Measurements from ENCODE around the gene SMARCD3. TPM values are rescaled to one million over a fixed set of nuclear protein-coding genes. Genes with fewer than 3 reads are reported as not detected.

SMARCD3 gene
- total and polyA plus RNA-seq, 2 of the 4 experiments (the other 2 are of a cell fraction) = 37.5 to 48.5 TPM

DNA sequence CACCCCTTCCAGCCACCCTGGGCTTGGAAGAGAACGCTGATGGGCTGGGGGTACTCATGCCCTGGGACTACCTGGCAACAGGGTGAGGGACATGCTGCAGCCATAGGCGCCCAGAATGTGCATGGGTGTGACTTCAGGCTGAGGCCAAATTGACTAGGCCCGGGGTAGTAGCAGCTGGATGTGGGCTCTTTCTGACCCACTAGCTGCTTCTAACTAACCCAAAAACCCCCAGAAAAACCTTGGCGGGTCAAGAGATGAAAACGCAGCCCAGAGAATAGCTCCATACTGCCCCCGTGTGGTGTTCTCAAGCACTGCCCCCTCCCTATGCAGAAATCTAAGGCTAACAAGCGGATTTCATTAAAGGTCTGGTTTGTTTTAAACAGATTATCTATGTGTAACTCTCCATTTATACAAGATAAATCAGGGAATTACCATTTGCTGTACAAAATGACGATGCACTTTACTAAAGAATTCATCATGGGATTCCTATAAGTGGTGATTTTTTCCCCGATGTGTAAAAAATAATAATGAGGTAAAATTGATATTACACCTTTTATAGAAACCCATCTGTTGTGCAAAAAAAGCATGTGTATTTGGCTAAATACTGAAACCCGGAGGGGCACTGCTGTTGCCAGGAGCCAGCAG lies 4.2 kb downstream of the SMARCD3 start:
- H2BK5ac ChIP-seq (ENCODE audit: low read depth, low read length, poor library complexity, severe bottlenecking) = no peak overlapping the region
- ChIA-PET POLR2A (ENCODE audit: unreplicated experiment) (interaction anchor here (0.6 kb wide), 1 partner anchor 1158 kb away, joined by 9 read pairs; no protein-coding TSS in a partner anchor), CTCF (interaction anchor here (0.6 to 1.4 kb wide), 7 partner anchors 10 to 120 kb away, joined by 3 to 6 read pairs (median 3); partner anchors contain the start of gene CHPF2)
- no peak overlapping the region for H4K5ac ChIP-seq (ENCODE audit: low read depth, low read length)
- no peak overlapping the region for H4K91ac ChIP-seq (ENCODE audit: insufficient read depth, low read depth, low read length)
- dilution Hi-C loops (cut with HindIII; ENCODE audit: low sequenced_read_pairs, unreplicated experiment) (no loop called here), intact Hi-C loops (cut with micrococcal nuclease) (loop anchor here (1.0 kb wide), 1 partner anchor 59 kb away; no protein-coding TSS in a partner anchor), in situ Hi-C loops (cut with MboI; ENCODE audit: low sequenced_read_pairs) (no loop called here)
- H3K9me3 ChIP-seq (ENCODE audit: control insufficient read depth, insufficient read depth, low read length) = no peaks in the 10 kb centered on the region
- no peak for ATAC-seq (ENCODE audit: low read depth)
- H3K4me2 ChIP-seq (ENCODE audit: low read depth, low read length) = no peak overlapping the region
- no peak overlapping the region for H2BK20ac ChIP-seq (ENCODE audit: low read depth, low read length)
- no peak overlapping the region for H2AK5ac ChIP-seq (ENCODE audit: low read depth, low read length)
- WGBS, 2 experiments (ENCODE audit: extremely low coverage in 2 of 2, insufficient read length in 1 of 2) = 83% methylated on average over 1 of the region's 10 CpGs; no CpG with 5 or more reads in 1 of the 2 experiments
- no peaks in the 10 kb centered on the region for H3K27me3 ChIP-seq (ENCODE audit: control insufficient read depth, insufficient read depth, low read length)
- H3K27ac ChIP-seq (ENCODE audit: insufficient read depth, low read length) = no peak overlapping the region
- no peak overlapping the region for H3K4ac ChIP-seq (ENCODE audit: low read depth, low read length)
- no peak overlapping the region for H3K9ac ChIP-seq (ENCODE audit: low read depth, low read length)
- H2BK120ac ChIP-seq (ENCODE audit: low read depth, low read length) = no peak overlapping the region
- peaks cover 35% of the 10 kb centered on the region for H3K36me3 ChIP-seq (ENCODE audit: control insufficient read depth, insufficient read depth, low read length)
- no peak overlapping the region for H3K23ac ChIP-seq (ENCODE audit: low read depth, low read length)
- H3K4me1 ChIP-seq (ENCODE audit: control insufficient read depth, insufficient read depth, low read length) = peaks cover 30% of the 10 kb centered on the region
- no peak overlapping the region for H3K14ac ChIP-seq (replicated peaks; ENCODE audit: low read depth, low read length)
- BruUV-seq (replicated peaks) = no TSS peak
- H2AK9ac ChIP-seq (replicated peaks; ENCODE audit: low read depth, low read length, poor library complexity) = no peak overlapping the region
- no peak overlapping the region for H2BK15ac ChIP-seq (ENCODE audit: low read depth, low read length)
- no peak overlapping the region for H4K8ac ChIP-seq (ENCODE audit: low read depth in 2 of 2, low read length in 2 of 2)
- H3K4me3 ChIP-seq (ENCODE audit: insufficient read depth, low read depth, low read length) = no peak overlapping the region
- peak; percentile 44 for DNase-seq
- TF ChIP-seq, protein P1, sequence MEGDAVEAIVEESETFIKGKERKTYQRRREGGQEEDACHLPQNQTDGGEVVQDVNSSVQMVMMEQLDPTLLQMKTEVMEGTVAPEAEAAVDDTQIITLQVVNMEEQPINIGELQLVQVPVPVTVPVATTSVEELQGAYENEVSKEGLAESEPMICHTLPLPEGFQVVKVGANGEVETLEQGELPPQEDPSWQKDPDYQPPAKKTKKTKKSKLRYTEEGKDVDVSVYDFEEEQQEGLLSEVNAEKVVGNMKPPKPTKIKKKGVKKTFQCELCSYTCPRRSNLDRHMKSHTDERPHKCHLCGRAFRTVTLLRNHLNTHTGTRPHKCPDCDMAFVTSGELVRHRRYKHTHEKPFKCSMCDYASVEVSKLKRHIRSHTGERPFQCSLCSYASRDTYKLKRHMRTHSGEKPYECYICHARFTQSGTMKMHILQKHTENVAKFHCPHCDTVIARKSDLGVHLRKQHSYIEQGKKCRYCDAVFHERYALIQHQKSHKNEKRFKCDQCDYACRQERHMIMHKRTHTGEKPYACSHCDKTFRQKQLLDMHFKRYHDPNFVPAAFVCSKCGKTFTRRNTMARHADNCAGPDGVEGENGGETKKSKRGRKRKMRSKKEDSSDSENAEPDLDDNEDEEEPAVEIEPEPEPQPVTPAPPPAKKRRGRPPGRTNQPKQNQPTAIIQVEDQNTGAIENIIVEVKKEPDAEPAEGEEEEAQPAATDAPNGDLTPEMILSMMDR (conservative IDR thresholded peaks at IDR 0.05; ENCODE audit: low read depth, low read length) = peak; percentile 79
- TF ChIP-seq BHLHE40 (IDR thresholded peaks at IDR 0.05; ENCODE audit: low read depth, low read length) (no peak), RAD21 (IDR thresholded peaks at IDR 0.05; ENCODE audit: low read length) (peak; percentile 64), NFE2L2 (IDR thresholded peaks at IDR 0.05; ENCODE audit: low read depth, low read length) (no peak), SMC3 (IDR thresholded peaks at IDR 0.05; ENCODE audit: low read depth, low read length) (peak; percentile 51), MAZ (IDR thresholded peaks at IDR 0.05; ENCODE audit: borderline replicate concordance, low read depth, low read length) (0 out of 2 replicates have a peak, but pooled peaks have one; percentile 21)
- H3K18ac ChIP-seq (ENCODE audit: low read depth, low read length) = no peak overlapping the region
- peaks cover 4% of the 10 kb centered on the region; the same call in 1 of the 2 replicates for H3K9me1 ChIP-seq (ENCODE audit: insufficient read depth, low read length)
- peaks cover 8 to 81% of the 10 kb centered on the region in 2 experiments for H3K79me1 ChIP-seq (ENCODE audit: low read depth in 1 of 2, low read length in 2 of 2)
- H4K20me1 ChIP-seq (ENCODE audit: insufficient read depth, low read length) = peaks cover 32% of the 10 kb centered on the region
- H2AFZ ChIP-seq (replicated peaks; ENCODE audit: low read length, poor library complexity) = peak overlapping the region; percentile 47
- no peak overlapping the region for H3K56ac ChIP-seq (ENCODE audit: extremely low read depth, insufficient read depth, low read length)
